A549 (cell line): ENCODE measurements around the gene CHCHD6. TPM values are rescaled to one million over a fixed set of nuclear protein-coding genes. Genes with fewer than 3 reads are reported as not detected.

Experiments used
- ATAC-seq, 2 experiments: fragments of 200-7000 bp in 1 of 2; fragments of >200 bp in 1 of 2; cut with Nextera tagmentation in 1 of 2; cut with Tn5 transposase in 1 of 2; 3 replicates each; pipeline versions ENCODE4 v1.8.0 to v1.9.1; 2018 to 2020; ENCODE audit warnings: mild to moderate bottlenecking in 1 of 2, moderate library complexity in 1 of 2
- CTCF ChIA-PET: fragments of 300-600 bp; sonication (Branson Sonifier 250); formaldehyde crosslinking; extraction: SDS; loops from one replicate; lab custom pipeline; 2021; ENCODE audit warnings: antibody characterized with exemption, inconsistent platforms; lab: Yijun Ruan, JAX
- POLR2A ChIA-PET: fragments of 350-600 bp; formaldehyde crosslinking; extraction: SDS; loops from one replicate; lab custom pipeline; 2021; ENCODE audit warnings: antibody characterized with exemption, inconsistent platforms; lab: Yijun Ruan, JAX
- DNase-seq, 2 experiments: peaks; one replicate each; pipeline versions ENCODE4 v3.0.0 to v3.0.0-alpha.2; 2011 to 2016; ENCODE audit warnings: low read depth in 1 of 2, low spot score in 1 of 2
- FAIRE-seq: peaks from 2 replicates; lab custom pipeline; 2011; peaks lifted over from hg19 to GRCh38; lab: Jason Lieb, UNC
- H3K27ac ChIP-seq, 2 experiments: fragments of >200 bp; sonication (Bioruptor Twin); formaldehyde crosslinking; 3 replicates each; pipeline ENCODE4 v1.5.1; 2016 to 2017
- H3K4me1 ChIP-seq: fragments of >200 bp; sonication (Bioruptor Twin); formaldehyde crosslinking; 3 replicates; pipeline ENCODE4 v1.6.1; 2016
- H3K4me2 ChIP-seq: fragments of >200 bp; sonication (Bioruptor Twin); formaldehyde crosslinking; 3 replicates; pipeline ENCODE4 v1.6.1; 2016
- H3K4me3 ChIP-seq: fragments of >200 bp; sonication (Bioruptor Twin); formaldehyde crosslinking; 3 replicates; pipeline ENCODE4 v1.5.1; 2016
- H3K9me3 ChIP-seq: fragments of >200 bp; sonication (Bioruptor Twin); formaldehyde crosslinking; 3 replicates; pipeline ENCODE4 v1.6.1; 2016
- ATOH8 ChIP-seq: fragments of 250-450 bp; sonication (Bioruptor Pico); IDR thresholded peaks from 2 replicates; pipeline ENCODE4 v1.5.0; 2020; ENCODE audit warnings: low read depth, mild to moderate bottlenecking, moderate library complexity
- BCL3 ChIP-seq: fragments of >200 bp; sonication (Bioruptor Twin); formaldehyde crosslinking; IDR thresholded peaks from 3 replicates; pipeline ENCODE4 v1.6.1; 2016
- CBX2 ChIP-seq: fragments of 200-600 bp; sonication (generic); IDR thresholded peaks from 2 replicates; pipeline ENCODE4 v1.6.1; 2016; ENCODE audit warnings: low read depth, mild to moderate bottlenecking, borderline replicate concordance
- CHD4 ChIP-seq: fragments of 200-600 bp; sonication (generic); IDR thresholded peaks from 2 replicates; pipeline ENCODE4 v1.6.1; 2016; ENCODE audit warnings: antibody characterized with exemption, mild to moderate bottlenecking, borderline replicate concordance
- E2F6 ChIP-seq: IDR thresholded peaks from 2 replicates; pipeline ENCODE4 v1.6.1; 2012; ENCODE audit warnings: low read depth, borderline replicate concordance
- FOSB ChIP-seq: fragments of 250-450 bp; sonication (Bioruptor Pico); IDR thresholded peaks from 2 replicates; pipeline ENCODE4 v1.5.0; 2020; ENCODE audit warnings: mild to moderate bottlenecking, moderate library complexity
- HDAC2 ChIP-seq: fragments of 200-600 bp; sonication (generic); IDR thresholded peaks from 2 replicates; pipeline ENCODE4 v1.6.1; 2016
- HES2 ChIP-seq: fragments of >200 bp; sonication (Bioruptor Twin); formaldehyde crosslinking; IDR thresholded peaks from 2 replicates; pipeline ENCODE4 v1.6.1; 2016
- HEYL ChIP-seq: fragments of 250-450 bp; sonication (Bioruptor Pico); IDR thresholded peaks from 2 replicates; pipeline ENCODE4 v1.8.0; 2021; ENCODE audit warnings: mild to moderate bottlenecking, moderate library complexity
- HMGXB4 ChIP-seq: fragments of 250-450 bp; sonication (Bioruptor Pico); IDR thresholded peaks from 2 replicates; pipeline ENCODE4 v1.5.0; 2021; ENCODE audit warnings: mild to moderate bottlenecking, moderate library complexity, borderline replicate concordance
- JUNB ChIP-seq: fragments of >200 bp; sonication (Bioruptor Twin); formaldehyde crosslinking; IDR thresholded peaks from 2 replicates; pipeline ENCODE4 v1.6.1; 2016
- NFE2L2 ChIP-seq: fragments of 150-350 bp; conservative IDR thresholded peaks from 2 replicates; pipeline ENCODE4 v1.6.1; 2014; ENCODE audit warnings: low read length
- NR3C1 ChIP-seq: fragments of >200 bp; sonication (Bioruptor Twin); formaldehyde crosslinking; IDR thresholded peaks from 3 replicates; pipeline ENCODE4 v1.6.1; 2017
- POLR2A ChIP-seq: IDR thresholded peaks from 2 replicates; pipeline ENCODE4 v1.6.1; 2012; ENCODE audit warnings: mild to moderate bottlenecking, low read length
- RAD21 ChIP-seq, 2 experiments: fragments of >200 bp in 1 of 2; sonication (Bioruptor Twin) in 1 of 2; formaldehyde crosslinking in 1 of 2; IDR thresholded peaks in 1 of 2; conservative IDR thresholded peaks in 1 of 2; 2 replicates in 1 of 2; 3 replicates in 1 of 2; pipeline ENCODE4 v1.6.1; 2012 to 2018; ENCODE audit warnings: inconsistent platforms in 1 of 2
- RARB ChIP-seq: fragments of 250-450 bp; sonication (Bioruptor Pico); IDR thresholded peaks from 2 replicates; pipeline ENCODE4 v1.8.0; 2021; ENCODE audit warnings: mild to moderate bottlenecking, moderate library complexity
- RCOR1 ChIP-seq: fragments of 150-350 bp; IDR thresholded peaks from 2 replicates; pipeline ENCODE4 v1.6.1; 2014; ENCODE audit warnings: antibody characterized with exemption, low read length, low read depth
- RFX5 ChIP-seq: fragments of 450-650 bp; IDR thresholded peaks from 2 replicates; pipeline ENCODE4 v1.7.1; 2014; ENCODE audit warnings: antibody characterized with exemption, mild to moderate bottlenecking, moderate library complexity
- TP53 ChIP-seq: fragments of 250-450 bp; sonication (Bioruptor Pico); IDR thresholded peaks from 2 replicates; pipeline ENCODE4 v1.5.0; 2021; ENCODE audit warnings: mild to moderate bottlenecking, moderate library complexity
- ZC3H11A ChIP-seq: fragments of 450-650 bp; IDR thresholded peaks from 2 replicates; pipeline ENCODE4 v1.6.1; 2014; ENCODE audit warnings: antibody characterized with exemption, mild to moderate bottlenecking
- ZFP36 ChIP-seq: fragments of 450-650 bp; IDR thresholded peaks from 2 replicates; pipeline ENCODE4 v1.6.1; 2014; ENCODE audit warnings: borderline replicate concordance; ENCODE audit not compliant: partially characterized antibody
- WGBS: methylation state at CpG from one replicate; pipeline ENCODE4 v1.1.6; 2017; ENCODE audit errors: missing lambda C conversion rate; 5-methylcytosine and 5-hydroxymethylcytosine counted together
- polyA plus RNA-seq, 4 experiments: library from polyadenylated mRNA; depleted of rRNA in 3 of 4; stranded (reverse); fragments of >200 nt; fragmentation: RNase III in 1 of 4; extraction: RNeasy Plus Mini Kit Qiagen cat#74134 plus additional on column Dnase treatment in 1 of 4; gene quantifications; 2 replicates in 3 of 4; 3 replicates in 1 of 4; pipeline ENCODE4 v1.2.3, GENCODE V29; 2011 to 2017

The CHCHD6 gene
- polyA plus RNA-seq, 2 of the 4 experiments (the other 2 are of a cell fraction): 15.0 to 18.1 TPM

GRCh38 chr3:126939733-126940132 lies 235.7 kb downstream of the CHCHD6 start:
- no peaks in the 10 kb centered on the region for H3K4me1 ChIP-seq
- H3K4me3 ChIP-seq: no peak overlapping the region
- 85% methylated on average over 3 of the region's 3 CpGs for WGBS
- no peak for TF ChIP-seq ZC3H11A
- TF ChIP-seq FOSB (CRISPR knock-in tag): no peak
- no peak for TF ChIP-seq RCOR1
- no peak for TF ChIP-seq HES2
- TF ChIP-seq ZFP36: no peak
- TF ChIP-seq CHD4: no peak
- no peak for TF ChIP-seq NR3C1
- TF ChIP-seq CBX2: no peak
- TF ChIP-seq TP53 (CRISPR knock-in tag): no peak
- TF ChIP-seq ATOH8: no peak
- TF ChIP-seq RARB (CRISPR knock-in tag): no peak
- no peak for TF ChIP-seq BCL3
- no peak for TF ChIP-seq POLR2A
- TF ChIP-seq NFE2L2: no peak
- ATAC-seq: no peak
- DNase-seq: no peak
- no peak overlapping the region for H3K4me2 ChIP-seq
- ChIA-PET POLR2A (no interaction called here), CTCF (interaction anchor here (1.0 kb wide), 1 partner anchor 187 kb away, joined by 3 read pairs; no protein-coding TSS in a partner anchor)
- FAIRE-seq: no peak
- no peak overlapping the region for H3K27ac ChIP-seq
- no peaks in the 10 kb centered on the region for H3K9me3 ChIP-seq

- 81% methylated on average over 5 of the region's 5 CpGs for WGBS
- Histone ChIP-seq H3K4me3 (no peak overlapping the region), H3K9me3 (no peaks in the 10 kb centered on the region), H3K27ac (no peak overlapping the region), H3K4me1 (no peaks in the 10 kb centered on the region), H3K4me2 (no peak overlapping the region)
- TF ChIP-seq HDAC2: no peak
- TF ChIP-seq RFX5: no peak
- TF ChIP-seq HEYL: no peak
- no peak for TF ChIP-seq E2F6
- TF ChIP-seq CHD4: no peak
- ATAC-seq (no peak), FAIRE-seq (no peak), DNase-seq (no peak)
- ChIA-PET CTCF (interaction anchor here (1.4 kb wide), 1 partner anchor 190 kb away, joined by 3 read pairs; no protein-coding TSS in a partner anchor), POLR2A (no interaction called here)
Observed at GRCh38 chr3:126941721-126942270, 237.8 kb downstream of the CHCHD6 start.

- WGBS: 93% methylated on average over 11 of the region's 12 CpGs
- no peaks in the 10 kb centered on the region for H3K4me1 ChIP-seq
- H3K4me2 ChIP-seq: no peak overlapping the region
- no peaks in the 10 kb centered on the region for H3K9me3 ChIP-seq
- TF ChIP-seq ZC3H11A (no peak), RAD21 (conservative IDR thresholded peaks at IDR 0.05 in 1 of 2, IDR thresholded peaks at IDR 0.05 in 1 of 2) (no peak), HMGXB4 (no peak), JUNB (no peak)
- TF ChIP-seq, all 56 proteins: peak for 0
- H3K4me3 ChIP-seq: no peak overlapping the region
- H3K27ac ChIP-seq: no peak overlapping the region
- DNase-seq: no peak
- no peak for FAIRE-seq
- POLR2A ChIA-PET: no interaction called here
- CTCF ChIA-PET: interaction anchor here (1.0 kb wide), 1 partner anchor 126 kb away, joined by 3 read pairs; no protein-coding TSS in a partner anchor
- ATAC-seq: no peak
Observed at GRCh38 chr3:126944089-126944965, 240.3 kb downstream of the CHCHD6 start.
